ENCODE data around the gene GORASP2. TPM values are rescaled to one million over a fixed set of nuclear protein-coding genes. Genes with fewer than 3 reads are reported as not detected.

GORASP2 gene
- total RNA-seq, 3 donors from 2014 or later: 70.3 to 73.4 (median 71.2) TPM

DNA sequence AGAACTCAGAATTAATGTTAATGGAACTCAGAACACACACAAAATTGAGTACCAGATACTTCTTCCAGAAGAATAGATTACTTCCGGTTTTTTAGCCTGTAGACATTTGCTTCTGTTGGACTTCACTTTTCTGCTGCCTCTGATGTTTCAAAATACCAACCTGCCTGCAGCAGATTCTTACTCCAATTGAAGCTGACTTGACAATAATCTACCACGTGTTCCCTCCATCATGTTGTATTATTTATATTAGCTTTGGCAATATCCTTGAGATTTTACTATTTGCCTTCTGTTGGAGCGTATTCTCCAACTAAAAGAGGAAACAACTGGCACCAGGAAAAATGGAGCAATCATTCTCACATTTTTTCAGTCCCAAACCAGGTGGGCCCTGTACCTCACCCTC lies 3.1 kb upstream of the GORASP2 start:
- TF ChIP-seq CTCF (IDR thresholded peaks at IDR 0.05): no peak
- Histone ChIP-seq H3K4me3 (no peak overlapping the region), H3K36me3 (ENCODE audit: low read depth) (no peaks in the 10 kb centered on the region), H3K4me1 (ENCODE audit: low read depth) (peaks cover 14% of the 10 kb centered on the region), H3K9me3 (peaks cover 7% of the 10 kb centered on the region)
- intact Hi-C loops (cut with DNase I, micrococcal nuclease): no loop called here
- ATAC-seq (no peak), DNase-seq (no peak)

DNA sequence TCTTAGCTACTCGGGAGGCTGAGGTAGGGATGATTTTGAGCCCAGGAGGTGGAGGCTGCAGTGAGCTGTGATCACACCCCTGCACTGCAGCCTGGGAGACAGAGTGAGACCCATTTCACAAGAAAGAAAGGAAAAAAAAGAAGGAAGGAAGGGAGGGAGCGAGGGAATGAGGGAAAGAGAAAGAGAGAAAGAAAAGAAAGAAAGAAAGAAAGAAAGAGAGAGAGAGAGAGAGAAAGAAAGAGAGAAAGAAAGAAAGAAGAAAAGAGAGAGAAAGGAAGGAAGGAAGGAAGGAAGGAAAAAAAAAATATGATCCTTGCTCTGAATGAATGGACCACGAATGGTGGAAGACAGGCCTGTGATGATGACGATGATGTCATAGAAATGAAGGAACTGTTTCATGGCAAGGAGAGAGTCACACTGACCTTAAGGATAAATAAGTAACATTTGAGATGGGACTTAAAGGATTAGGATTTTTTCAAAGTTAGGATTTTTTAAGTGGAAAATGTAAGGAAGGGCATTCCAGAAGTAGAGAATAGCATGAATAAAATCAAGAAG lies 2.2 kb upstream of the GORASP2 start:
- TF ChIP-seq CTCF (IDR thresholded peaks at IDR 0.05): no peak
- H3K9me3 ChIP-seq: peaks cover 7% of the 10 kb centered on the region
- DNase-seq: no peak
- no peaks in the 10 kb centered on the region for H3K36me3 ChIP-seq (ENCODE audit: low read depth)
- H3K4me1 ChIP-seq (ENCODE audit: low read depth): peaks cover 18% of the 10 kb centered on the region
- ATAC-seq: no peak
- intact Hi-C loops (cut with DNase I, micrococcal nuclease): no loop called here
- no peak overlapping the region for H3K4me3 ChIP-seq

DNA sequence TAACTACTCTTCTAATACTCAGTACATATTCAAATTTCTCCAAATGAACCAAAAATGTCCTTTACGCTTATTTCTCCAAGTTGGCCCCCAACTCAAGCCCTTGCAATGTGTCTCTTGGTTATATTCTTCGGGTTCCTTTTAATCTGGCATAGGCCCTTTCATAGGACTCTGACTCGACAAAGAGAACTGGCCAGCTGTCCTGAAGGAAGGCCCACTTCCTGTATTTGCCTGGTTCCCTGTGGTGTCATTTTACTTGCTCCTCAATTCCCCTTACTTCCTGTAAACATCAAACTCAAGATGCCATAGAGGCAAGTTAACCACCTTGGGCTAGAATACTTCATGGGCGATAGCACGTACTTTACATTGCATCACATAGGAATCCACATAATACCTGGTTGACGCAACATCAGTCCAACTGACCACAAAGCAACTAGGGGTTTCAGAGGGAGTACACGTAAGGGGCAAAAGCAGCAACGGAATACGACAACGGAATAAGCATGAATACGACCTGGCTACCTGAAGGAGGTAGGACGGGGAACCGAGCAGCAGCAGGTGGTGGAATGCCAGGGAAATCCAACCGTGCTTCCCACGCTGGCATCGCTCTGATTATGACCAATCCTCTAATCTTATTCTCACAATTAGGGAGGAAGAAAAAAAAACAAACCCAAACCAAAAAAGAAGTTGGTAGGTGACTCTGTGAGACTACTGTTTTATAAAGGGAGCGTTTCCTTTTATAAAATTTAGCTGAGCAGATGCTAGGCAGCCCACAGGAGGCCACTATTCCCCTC lies 823 bp upstream of the GORASP2 start:
- no peak for TF ChIP-seq CTCF (IDR thresholded peaks at IDR 0.05)
- Histone ChIP-seq H3K4me3 (no peak overlapping the region), H3K9me3 (peaks cover 7% of the 10 kb centered on the region), H3K36me3 (ENCODE audit: low read depth) (no peaks in the 10 kb centered on the region), H3K4me1 (ENCODE audit: low read depth) (peaks cover 25% of the 10 kb centered on the region)
- DNase-seq (peak in 1 of 3 donors; percentile 25), ATAC-seq (no peak)
- intact Hi-C loops (cut with DNase I, micrococcal nuclease): no loop called here

- Histone ChIP-seq H3K9me3 (no peaks in the 10 kb centered on the region), H3K4me1 (ENCODE audit: low read depth) (peaks cover 25% of the 10 kb centered on the region), H3K36me3 (ENCODE audit: low read depth) (no peaks in the 10 kb centered on the region), H3K4me3 (peak overlapping the region; percentile 92)
- peak; percentile 51 for ATAC-seq
- TF ChIP-seq CTCF (IDR thresholded peaks at IDR 0.05): no peak
- peak; percentile 71 to 80 (median 79) for DNase-seq
- intact Hi-C loops (cut with DNase I, micrococcal nuclease): no loop called here
These were observed 615 bp downstream of the GORASP2 start for GRCh38 chr2:170929686-170930050.

GRCh38 chr2:170930131-170930990 lies 1.3 kb downstream of the GORASP2 start:
- intact Hi-C loops (cut with DNase I, micrococcal nuclease): no loop called here
- Histone ChIP-seq H3K36me3 (ENCODE audit: low read depth) (no peaks in the 10 kb centered on the region), H3K9me3 (no peaks in the 10 kb centered on the region), H3K4me3 (peak overlapping the region; percentile 92), H3K4me1 (ENCODE audit: low read depth) (peaks cover 25% of the 10 kb centered on the region)
- no peak for TF ChIP-seq CTCF (IDR thresholded peaks at IDR 0.05)
- peak in 2 of 3 donors; percentile 35 for DNase-seq
- ATAC-seq: peak; percentile 11

Data from mucosa of descending colon (tissue), 3 donors.